A549 (cell line): ENCODE data around the gene TLDC2.
"Not testable (repeated sequence)": the region's sequence is repeated elsewhere in the genome, so short reads cannot be mapped to it uniquely, and the experiment has no call there.

Experiments
- CBX8 ChIP-seq: fragments of 200-600 bp; sonication (generic); IDR thresholded peaks from 2 replicates; pipeline ENCODE4 v1.6.1; 2016
- CHD2 ChIP-seq: fragments of 150-350 bp; IDR thresholded peaks from 2 replicates; pipeline ENCODE4 v1.6.1; 2014; ENCODE audit warnings: low read length; ENCODE audit not compliant: partially characterized antibody
- EP300 ChIP-seq, 2 experiments: fragments of >200 bp; sonication (Bioruptor Twin); formaldehyde crosslinking; IDR thresholded peaks; 2 replicates in 1 of 2; 3 replicates in 1 of 2; pipeline ENCODE4 v1.6.1; 2016 to 2017
- NPAS2 ChIP-seq: fragments of 250-450 bp; sonication (Bioruptor Pico); IDR thresholded peaks from 2 replicates; pipeline ENCODE4 v1.8.0; 2022; ENCODE audit warnings: mild to moderate bottlenecking, moderate library complexity, borderline replicate concordance
- PHF8 ChIP-seq: fragments of 200-600 bp; sonication (generic); IDR thresholded peaks from 2 replicates; pipeline ENCODE4 v1.6.1; 2016; ENCODE audit warnings: low read depth, mild to moderate bottlenecking, antibody characterized with exemption, moderate library complexity, borderline replicate concordance
- POLR2A ChIP-seq: IDR thresholded peaks from 2 replicates; pipeline ENCODE4 v1.6.1; 2012; ENCODE audit warnings: mild to moderate bottlenecking, low read length
- RAD21 ChIP-seq, 2 experiments: fragments of >200 bp in 1 of 2; sonication (Bioruptor Twin) in 1 of 2; formaldehyde crosslinking in 1 of 2; IDR thresholded peaks in 1 of 2; conservative IDR thresholded peaks in 1 of 2; 2 replicates in 1 of 2; 3 replicates in 1 of 2; pipeline ENCODE4 v1.6.1; 2012 to 2018; ENCODE audit warnings: inconsistent platforms in 1 of 2
- RFX5 ChIP-seq: fragments of 450-650 bp; IDR thresholded peaks from 2 replicates; pipeline ENCODE4 v1.7.1; 2014; ENCODE audit warnings: antibody characterized with exemption, mild to moderate bottlenecking, moderate library complexity
- ZFP36 ChIP-seq: fragments of 450-650 bp; IDR thresholded peaks from 2 replicates; pipeline ENCODE4 v1.6.1; 2014; ENCODE audit warnings: borderline replicate concordance; ENCODE audit not compliant: partially characterized antibody
- TF ChIP-seq, protein P1 (sequence below): fragments of >200 bp; sonication (Bioruptor Twin); formaldehyde crosslinking; IDR thresholded peaks from 3 replicates; pipeline ENCODE4 v1.5.1; 2016
- TF ChIP-seq, protein P2 (sequence below): fragments of 450-650 bp; IDR thresholded peaks from 2 replicates; pipeline ENCODE4 v1.6.1; 2014; ENCODE audit warnings: antibody characterized with exemption
- TF ChIP-seq, protein P3 (sequence below): IDR thresholded peaks from 2 replicates; pipeline ENCODE4 v1.6.1; 2012; ENCODE audit warnings: low read depth, borderline replicate concordance

DNA sequence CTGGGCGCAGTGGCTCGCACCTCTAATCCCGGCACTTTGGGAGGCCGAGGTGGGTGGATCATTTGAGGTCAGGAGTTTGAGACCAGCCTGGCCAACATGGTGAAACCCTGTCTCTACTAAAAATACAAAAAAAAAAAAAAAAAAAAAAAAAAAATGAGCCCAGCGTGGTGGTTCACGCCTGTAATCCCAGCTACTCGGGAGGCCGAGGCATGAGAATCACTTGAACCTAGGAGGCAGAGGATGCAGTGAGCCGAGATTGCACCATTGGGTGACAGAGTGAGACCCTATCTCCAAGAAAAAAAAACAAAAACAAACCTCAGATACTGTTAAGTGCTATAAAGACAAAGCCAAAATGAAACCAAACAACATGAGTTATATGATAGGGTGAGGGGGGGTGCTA, 34.9 kb upstream of the TLDC2 start:
- TF ChIP-seq RAD21 (conservative IDR thresholded peaks at IDR 0.05 in 1 of 2, IDR thresholded peaks at IDR 0.05 in 1 of 2); CBX8; CHD2; PHF8; POLR2A; EP300 (IDR thresholded peaks at IDR 0.05); RFX5; ZFP36; NPAS2 (CRISPR knock-in tag): not testable (repeated sequence)
- TF ChIP-seq, protein P1, sequence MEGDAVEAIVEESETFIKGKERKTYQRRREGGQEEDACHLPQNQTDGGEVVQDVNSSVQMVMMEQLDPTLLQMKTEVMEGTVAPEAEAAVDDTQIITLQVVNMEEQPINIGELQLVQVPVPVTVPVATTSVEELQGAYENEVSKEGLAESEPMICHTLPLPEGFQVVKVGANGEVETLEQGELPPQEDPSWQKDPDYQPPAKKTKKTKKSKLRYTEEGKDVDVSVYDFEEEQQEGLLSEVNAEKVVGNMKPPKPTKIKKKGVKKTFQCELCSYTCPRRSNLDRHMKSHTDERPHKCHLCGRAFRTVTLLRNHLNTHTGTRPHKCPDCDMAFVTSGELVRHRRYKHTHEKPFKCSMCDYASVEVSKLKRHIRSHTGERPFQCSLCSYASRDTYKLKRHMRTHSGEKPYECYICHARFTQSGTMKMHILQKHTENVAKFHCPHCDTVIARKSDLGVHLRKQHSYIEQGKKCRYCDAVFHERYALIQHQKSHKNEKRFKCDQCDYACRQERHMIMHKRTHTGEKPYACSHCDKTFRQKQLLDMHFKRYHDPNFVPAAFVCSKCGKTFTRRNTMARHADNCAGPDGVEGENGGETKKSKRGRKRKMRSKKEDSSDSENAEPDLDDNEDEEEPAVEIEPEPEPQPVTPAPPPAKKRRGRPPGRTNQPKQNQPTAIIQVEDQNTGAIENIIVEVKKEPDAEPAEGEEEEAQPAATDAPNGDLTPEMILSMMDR, result not testable (repeated sequence)
- TF ChIP-seq, protein P2, sequence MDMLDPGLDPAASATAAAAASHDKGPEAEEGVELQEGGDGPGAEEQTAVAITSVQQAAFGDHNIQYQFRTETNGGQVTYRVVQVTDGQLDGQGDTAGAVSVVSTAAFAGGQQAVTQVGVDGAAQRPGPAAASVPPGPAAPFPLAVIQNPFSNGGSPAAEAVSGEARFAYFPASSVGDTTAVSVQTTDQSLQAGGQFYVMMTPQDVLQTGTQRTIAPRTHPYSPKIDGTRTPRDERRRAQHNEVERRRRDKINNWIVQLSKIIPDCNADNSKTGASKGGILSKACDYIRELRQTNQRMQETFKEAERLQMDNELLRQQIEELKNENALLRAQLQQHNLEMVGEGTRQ, result not testable (repeated sequence)
- TF ChIP-seq, protein P3, sequence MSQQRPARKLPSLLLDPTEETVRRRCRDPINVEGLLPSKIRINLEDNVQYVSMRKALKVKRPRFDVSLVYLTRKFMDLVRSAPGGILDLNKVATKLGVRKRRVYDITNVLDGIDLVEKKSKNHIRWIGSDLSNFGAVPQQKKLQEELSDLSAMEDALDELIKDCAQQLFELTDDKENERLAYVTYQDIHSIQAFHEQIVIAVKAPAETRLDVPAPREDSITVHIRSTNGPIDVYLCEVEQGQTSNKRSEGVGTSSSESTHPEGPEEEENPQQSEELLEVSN, result not testable (repeated sequence)
